ENCODE results near the gene PDE4C. TPM values are rescaled to one million over a fixed set of nuclear protein-coding genes. Genes with fewer than 3 reads are reported as not detected.
"Not testable (repeated sequence)": the region's sequence is repeated elsewhere in the genome, so short reads cannot be mapped to it uniquely, and the experiment has no call there.

The PDE4C gene
- total RNA-seq, 2 donors from 2014 or later = under 0.01 to 0.26 TPM

DNA sequence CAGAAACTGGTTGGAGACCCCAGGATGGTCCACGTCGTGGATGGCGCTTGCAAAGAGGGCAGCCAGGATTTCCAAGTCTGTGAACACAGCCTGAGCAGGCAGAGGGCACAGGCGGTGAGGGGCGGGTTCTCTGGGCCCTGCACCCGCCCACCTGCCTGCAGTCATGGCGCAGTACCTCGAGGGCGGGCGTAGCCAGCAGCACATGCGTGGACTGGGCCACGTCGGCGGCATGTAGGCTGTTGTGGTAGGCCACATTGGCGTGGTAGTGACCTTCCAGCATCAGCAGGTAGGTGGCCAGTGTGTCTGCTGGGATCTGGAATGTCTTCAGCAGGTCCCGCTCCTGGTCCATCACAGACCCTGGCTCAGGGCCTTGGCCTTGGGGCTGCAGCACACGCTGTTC lies 8.1 kb downstream of the PDE4C start:
- ATAC-seq (no peak), DNase-seq (no peak)
- TF ChIP-seq, protein P1, sequence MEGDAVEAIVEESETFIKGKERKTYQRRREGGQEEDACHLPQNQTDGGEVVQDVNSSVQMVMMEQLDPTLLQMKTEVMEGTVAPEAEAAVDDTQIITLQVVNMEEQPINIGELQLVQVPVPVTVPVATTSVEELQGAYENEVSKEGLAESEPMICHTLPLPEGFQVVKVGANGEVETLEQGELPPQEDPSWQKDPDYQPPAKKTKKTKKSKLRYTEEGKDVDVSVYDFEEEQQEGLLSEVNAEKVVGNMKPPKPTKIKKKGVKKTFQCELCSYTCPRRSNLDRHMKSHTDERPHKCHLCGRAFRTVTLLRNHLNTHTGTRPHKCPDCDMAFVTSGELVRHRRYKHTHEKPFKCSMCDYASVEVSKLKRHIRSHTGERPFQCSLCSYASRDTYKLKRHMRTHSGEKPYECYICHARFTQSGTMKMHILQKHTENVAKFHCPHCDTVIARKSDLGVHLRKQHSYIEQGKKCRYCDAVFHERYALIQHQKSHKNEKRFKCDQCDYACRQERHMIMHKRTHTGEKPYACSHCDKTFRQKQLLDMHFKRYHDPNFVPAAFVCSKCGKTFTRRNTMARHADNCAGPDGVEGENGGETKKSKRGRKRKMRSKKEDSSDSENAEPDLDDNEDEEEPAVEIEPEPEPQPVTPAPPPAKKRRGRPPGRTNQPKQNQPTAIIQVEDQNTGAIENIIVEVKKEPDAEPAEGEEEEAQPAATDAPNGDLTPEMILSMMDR (IDR thresholded peaks at IDR 0.05) = no peak
- Histone ChIP-seq H3K9me3 (no peaks in the 10 kb centered on the region), H3K27me3 (no peaks in the 10 kb centered on the region), H3K4me3 (no peak overlapping the region), H3K27ac (no peak overlapping the region), H3K4me1 (no peaks in the 10 kb centered on the region), H3K36me3 (replicated peaks in 1 of 2; ENCODE audit: insufficient read depth in 1 of 2, low read depth in 2 of 2) (no peaks in the 10 kb centered on the region)
- 75 to 85% methylated on average over 7 to 17 of the region's 17 CpGs for WGBS, 2 donors
- intact Hi-C loops (cut with DNase I) = no loop called here

DNA sequence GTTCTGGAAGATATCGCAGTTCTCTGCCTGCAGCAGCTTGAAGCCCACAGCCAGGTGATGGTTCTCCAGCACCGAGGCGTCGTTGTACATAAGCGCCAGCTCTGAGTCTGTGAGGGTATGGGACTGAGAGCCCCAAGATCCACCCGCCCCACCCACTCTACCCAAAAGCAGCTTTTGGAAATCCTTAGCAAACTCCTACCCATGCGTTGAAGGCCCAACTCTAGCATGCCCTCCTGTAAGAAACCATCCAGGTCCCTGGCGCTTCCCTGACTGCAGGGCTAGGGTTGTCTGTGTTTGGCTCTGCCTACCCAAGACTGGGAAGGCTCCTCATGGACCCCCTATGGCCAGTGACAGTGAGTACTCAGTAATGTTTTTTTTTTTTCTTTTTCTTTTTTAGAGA lies 9.4 kb downstream of the PDE4C start:
- ATAC-seq (no peak), DNase-seq (no peak)
- Histone ChIP-seq H3K27ac (no peak overlapping the region), H3K4me3 (no peak overlapping the region), H3K27me3 (no peaks in the 10 kb centered on the region), H3K9me3 (no peaks in the 10 kb centered on the region), H3K36me3 (replicated peaks in 1 of 2; ENCODE audit: insufficient read depth in 1 of 2, low read depth in 2 of 2) (no peaks in the 10 kb centered on the region), H3K4me1 (no peaks in the 10 kb centered on the region)
- 91 to 93% methylated on average over 7 to 8 of the region's 8 CpGs for WGBS, 2 donors
- intact Hi-C loops (cut with DNase I) = no loop called here
- no peak for TF ChIP-seq POLR2A (IDR thresholded peaks at IDR 0.05)
- TF ChIP-seq, protein P1 (IDR thresholded peaks at IDR 0.05) = no peak

DNA sequence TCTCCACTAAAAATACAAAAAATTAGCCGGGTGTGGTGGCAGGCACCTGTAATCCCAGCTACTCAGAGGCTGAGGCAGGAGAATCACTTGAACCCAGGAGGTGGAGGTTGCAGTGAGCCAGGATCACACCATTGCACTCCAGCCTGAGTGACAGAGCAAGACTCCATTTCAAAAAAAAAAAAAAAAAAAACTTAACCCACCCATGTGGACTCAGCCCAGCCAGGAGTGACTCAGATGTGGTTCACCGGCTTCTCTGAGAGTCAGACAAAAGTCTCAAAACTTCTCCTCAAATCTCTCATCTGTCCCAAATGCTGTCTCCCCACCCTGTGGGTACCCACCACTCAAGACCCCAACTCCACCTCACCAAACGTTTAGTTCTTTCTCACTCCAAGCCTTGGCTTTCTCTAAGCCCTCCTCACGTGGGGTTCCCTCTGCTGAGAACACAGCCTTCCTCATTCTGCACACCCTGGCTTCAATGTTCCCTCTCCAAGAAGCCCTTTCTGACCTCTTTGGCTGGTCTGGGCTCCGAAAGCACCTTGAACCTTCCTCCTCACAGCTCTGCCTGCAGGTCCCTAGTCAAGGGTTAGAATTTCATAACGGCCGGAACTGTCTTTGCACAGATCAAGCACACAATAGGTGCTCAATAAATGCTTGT lies 11.3 kb downstream of the PDE4C start:
- intact Hi-C loops (cut with DNase I) = loop anchor here (5.0 kb wide), 1 partner anchor 37 kb away; no protein-coding TSS in a partner anchor
- no peaks in the 10 kb centered on the region for H3K4me1 ChIP-seq

DNA sequence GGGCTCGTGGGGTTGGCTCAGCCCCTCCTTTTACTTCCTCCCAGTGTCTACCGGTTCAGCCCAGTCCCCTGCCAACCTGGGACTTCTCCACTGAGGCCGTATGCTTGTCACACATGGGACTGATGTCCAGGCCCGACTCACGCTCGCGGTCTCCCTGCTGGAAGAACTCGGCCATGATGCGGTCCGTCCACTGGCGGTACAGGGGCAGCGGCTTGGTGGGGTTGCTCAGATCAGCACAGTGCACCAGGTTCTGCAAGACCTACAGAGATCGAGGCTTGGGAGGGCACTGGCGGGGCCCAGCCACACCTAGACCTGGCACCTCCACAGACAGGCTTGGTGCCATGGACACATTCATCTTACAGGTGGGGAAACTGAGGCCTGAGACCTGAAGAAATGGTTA lies 14.6 kb downstream of the PDE4C start:
- Histone ChIP-seq H3K27me3 (no peaks in the 10 kb centered on the region), H3K27ac (no peak overlapping the region), H3K4me1 (no peaks in the 10 kb centered on the region), H3K4me3 (no peak overlapping the region), H3K9me3 (no peaks in the 10 kb centered on the region), H3K36me3 (replicated peaks in 1 of 2; ENCODE audit: insufficient read depth in 1 of 2, low read depth in 2 of 2) (no peaks in the 10 kb centered on the region)
- no peak for DNase-seq
- intact Hi-C loops (cut with DNase I) = loop anchor here (5.0 kb wide), 1 partner anchor 41 kb away; no protein-coding TSS in a partner anchor
- WGBS, 2 donors = 72 to 76% methylated on average over 6 to 14 of the region's 14 CpGs
- TF ChIP-seq, protein P1 (IDR thresholded peaks at IDR 0.05) = no peak
- TF ChIP-seq POLR2A (IDR thresholded peaks at IDR 0.05) = no peak
- no peak for ATAC-seq

More for the DNA sequence above, 11.3 kb downstream of the PDE4C start:
- Histone ChIP-seq H3K36me3 (replicated peaks in 1 of 2; ENCODE audit: insufficient read depth in 1 of 2, low read depth in 2 of 2) (no peaks in the 10 kb centered on the region), H3K9me3 (no peaks in the 10 kb centered on the region), H3K4me3 (no peak overlapping the region), H3K27me3 (no peaks in the 10 kb centered on the region), H3K27ac (no peak overlapping the region)
- DNase-seq (no peak), ATAC-seq (no peak)
- TF ChIP-seq, protein P1 (IDR thresholded peaks at IDR 0.05) = no peak
- no peak for TF ChIP-seq POLR2A (IDR thresholded peaks at IDR 0.05)
- WGBS, 2 donors = 63 to 72% methylated on average over 7 of the region's 7 CpGs

DNA sequence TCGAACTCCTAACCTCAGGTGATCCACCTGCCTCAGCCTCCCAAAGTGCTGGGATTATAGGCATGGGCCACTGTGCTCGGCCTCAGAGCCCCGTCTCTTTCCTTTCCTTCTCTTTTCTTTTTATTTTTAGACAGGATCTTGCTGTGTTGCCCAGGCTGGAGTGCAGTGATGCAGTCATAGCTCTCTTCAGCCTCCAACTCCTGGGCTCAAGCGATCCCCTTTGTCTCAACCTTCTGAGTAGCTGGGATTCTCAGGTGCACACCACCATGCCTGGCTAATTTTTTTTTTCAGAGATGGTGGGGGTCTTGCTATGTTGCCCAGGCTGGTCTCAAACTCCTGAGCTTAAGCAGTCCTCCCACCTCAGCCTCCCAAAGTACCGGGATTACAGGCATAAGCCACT lies 16.3 kb downstream of the PDE4C start:
- not testable (repeated sequence) for H3K36me3 ChIP-seq (replicated peaks in 1 of 2; ENCODE audit: insufficient read depth in 1 of 2, low read depth in 2 of 2); H3K9me3 ChIP-seq; H3K4me3 ChIP-seq; DNase-seq; H3K27ac ChIP-seq; H3K27me3 ChIP-seq; H3K4me1 ChIP-seq; ATAC-seq
- 76 to 82% methylated on average over 5 of the region's 5 CpGs for WGBS, 2 donors
- intact Hi-C loops (cut with DNase I) = loop anchor here (5.0 kb wide), 1 partner anchor 42 kb away; no protein-coding TSS in a partner anchor

Measured in body of pancreas (tissue), 4 donors.